Measurements from ENCODE around the gene TPPP3.

DNA sequence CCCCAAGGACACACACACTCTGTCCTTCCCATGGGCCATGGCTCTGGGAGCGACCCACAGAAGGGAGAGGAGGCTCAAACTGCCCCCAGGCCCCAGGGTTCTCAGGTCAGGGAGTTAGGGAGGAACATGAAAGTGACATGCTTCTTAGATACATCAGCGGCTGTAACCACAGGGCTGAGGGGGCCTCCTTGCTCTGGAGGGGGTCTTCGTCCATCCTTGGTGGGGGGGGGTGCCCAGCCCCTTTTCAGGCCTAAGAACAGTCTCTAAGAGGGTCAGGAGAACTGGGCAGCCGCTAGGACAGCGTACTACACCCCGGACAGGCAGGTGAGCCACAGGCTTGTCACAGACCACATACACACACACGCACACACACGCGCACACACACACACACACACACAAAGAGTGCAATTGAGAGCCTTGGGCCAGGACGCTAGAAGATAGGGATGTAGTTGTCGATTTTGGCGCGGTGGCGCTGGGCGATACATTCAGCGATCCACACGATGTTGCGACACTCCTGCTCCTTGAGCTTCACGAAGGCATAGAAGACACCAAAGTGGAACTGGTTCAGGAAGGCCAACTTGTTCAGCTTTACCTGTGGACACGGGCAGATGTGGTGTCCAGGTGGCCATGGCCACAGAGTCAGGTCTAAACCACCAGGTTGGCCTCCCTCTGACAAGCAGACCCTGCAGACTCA lies 44.9 kb upstream of the TPPP3 start:
- TF ChIP-seq, protein P1, sequence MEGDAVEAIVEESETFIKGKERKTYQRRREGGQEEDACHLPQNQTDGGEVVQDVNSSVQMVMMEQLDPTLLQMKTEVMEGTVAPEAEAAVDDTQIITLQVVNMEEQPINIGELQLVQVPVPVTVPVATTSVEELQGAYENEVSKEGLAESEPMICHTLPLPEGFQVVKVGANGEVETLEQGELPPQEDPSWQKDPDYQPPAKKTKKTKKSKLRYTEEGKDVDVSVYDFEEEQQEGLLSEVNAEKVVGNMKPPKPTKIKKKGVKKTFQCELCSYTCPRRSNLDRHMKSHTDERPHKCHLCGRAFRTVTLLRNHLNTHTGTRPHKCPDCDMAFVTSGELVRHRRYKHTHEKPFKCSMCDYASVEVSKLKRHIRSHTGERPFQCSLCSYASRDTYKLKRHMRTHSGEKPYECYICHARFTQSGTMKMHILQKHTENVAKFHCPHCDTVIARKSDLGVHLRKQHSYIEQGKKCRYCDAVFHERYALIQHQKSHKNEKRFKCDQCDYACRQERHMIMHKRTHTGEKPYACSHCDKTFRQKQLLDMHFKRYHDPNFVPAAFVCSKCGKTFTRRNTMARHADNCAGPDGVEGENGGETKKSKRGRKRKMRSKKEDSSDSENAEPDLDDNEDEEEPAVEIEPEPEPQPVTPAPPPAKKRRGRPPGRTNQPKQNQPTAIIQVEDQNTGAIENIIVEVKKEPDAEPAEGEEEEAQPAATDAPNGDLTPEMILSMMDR (IDR thresholded peaks at IDR 0.05; ENCODE audit: insufficient read depth, low read length), result no peak
- TF ChIP-seq GABPA (IDR thresholded peaks at IDR 0.05; ENCODE audit: low read depth), result no peak
- TF ChIP-seq POLR2AphosphoS5 (IDR thresholded peaks at IDR 0.05; ENCODE audit: low read depth), result no peak

Measured in HL-60 (cell line).